ENCODE data around the gene THADA.
"Not testable (repeated sequence)": the region's sequence is repeated elsewhere in the genome, so short reads cannot be mapped to it uniquely, and the experiment has no call there.

The THADA gene

DNA sequence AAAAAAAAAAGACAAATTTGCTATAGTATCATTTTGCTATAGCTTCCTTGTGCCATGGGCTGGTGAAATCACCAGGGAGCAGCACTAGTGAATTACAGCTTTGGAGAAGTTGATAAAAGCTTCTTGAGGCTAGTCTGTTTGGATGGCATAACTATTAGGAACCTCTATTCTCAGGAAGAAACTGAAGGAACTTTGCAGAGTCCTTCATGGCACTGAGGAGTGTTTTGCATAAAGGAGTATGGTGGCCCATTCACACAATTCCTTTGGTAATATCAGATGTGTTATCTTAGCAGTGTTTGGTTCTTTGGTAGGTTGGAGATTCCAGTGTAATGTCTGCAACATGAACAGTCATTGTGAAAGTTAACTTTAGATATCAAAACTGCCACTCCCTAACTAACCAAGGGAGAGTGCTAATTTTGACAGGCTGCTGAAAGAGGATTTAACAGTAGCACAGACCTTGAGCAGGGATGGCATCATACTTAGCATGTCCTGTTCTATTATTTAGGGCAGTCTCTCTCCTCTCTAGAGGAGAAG, 292.8 kb downstream of the THADA start:
- DNase-seq (ENCODE audit: low read depth in 2 of 2) = no peak

- no peak for DNase-seq (ENCODE audit: low read depth in 2 of 2)
These were observed 293.5 kb downstream of the THADA start for GRCh38 chr2:43302182-43302960.

- DNase-seq (ENCODE audit: low read depth in 2 of 2) = no peak
These were observed 294.9 kb downstream of the THADA start for GRCh38 chr2:43300781-43301583.

GRCh38 chr2:43300222-43300621, 295.6 kb downstream of the THADA start:
- no peak for DNase-seq (ENCODE audit: low read depth in 2 of 2)

DNA sequence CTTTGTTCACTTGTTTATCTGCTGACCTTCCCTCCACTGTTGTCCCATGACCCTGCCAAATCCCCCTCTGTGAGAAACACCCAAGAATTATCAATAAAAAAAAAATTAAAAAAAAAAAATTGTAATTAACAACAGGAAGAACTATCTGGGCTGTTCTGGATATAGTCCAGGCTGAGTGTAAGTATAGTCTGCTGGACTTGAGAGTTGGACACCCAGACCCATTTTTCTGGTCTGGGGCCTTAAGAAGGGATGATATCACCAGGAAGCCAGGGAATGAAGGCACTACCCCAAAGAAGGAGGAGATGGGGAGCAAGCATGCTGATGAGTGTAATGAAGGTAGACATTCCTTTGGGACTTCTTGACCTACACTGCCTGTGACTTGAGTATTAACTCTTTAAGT, 297.3 kb downstream of the THADA start:
- DNase-seq (ENCODE audit: low read depth in 2 of 2) = no peak

GRCh38 chr2:43297740-43298139, 298.1 kb downstream of the THADA start:
- not testable (repeated sequence) for DNase-seq (ENCODE audit: low read depth in 2 of 2)

- DNase-seq (ENCODE audit: low read depth in 2 of 2) = no peak
These were observed 300.8 kb downstream of the THADA start for GRCh38 chr2:43294973-43295603.

GRCh38 chr2:43293744-43294695, 301.8 kb downstream of the THADA start:
- peak in 1 of 2 donors; percentile 15 for DNase-seq (ENCODE audit: low read depth in 2 of 2)

GRCh38 chr2:43292851-43293743, 302.7 kb downstream of the THADA start:
- no peak for DNase-seq (ENCODE audit: low read depth in 2 of 2)

GRCh38 chr2:43292297-43292696, 303.5 kb downstream of the THADA start:
- no peak for DNase-seq (ENCODE audit: low read depth in 2 of 2)

- DNase-seq (ENCODE audit: low read depth in 2 of 2) = no peak
These were observed 306.5 kb downstream of the THADA start for GRCh38 chr2:43289331-43289730.

- no peak for DNase-seq (ENCODE audit: low read depth in 2 of 2)
These were observed 307.2 kb downstream of the THADA start for GRCh38 chr2:43288417-43289305.

DNA sequence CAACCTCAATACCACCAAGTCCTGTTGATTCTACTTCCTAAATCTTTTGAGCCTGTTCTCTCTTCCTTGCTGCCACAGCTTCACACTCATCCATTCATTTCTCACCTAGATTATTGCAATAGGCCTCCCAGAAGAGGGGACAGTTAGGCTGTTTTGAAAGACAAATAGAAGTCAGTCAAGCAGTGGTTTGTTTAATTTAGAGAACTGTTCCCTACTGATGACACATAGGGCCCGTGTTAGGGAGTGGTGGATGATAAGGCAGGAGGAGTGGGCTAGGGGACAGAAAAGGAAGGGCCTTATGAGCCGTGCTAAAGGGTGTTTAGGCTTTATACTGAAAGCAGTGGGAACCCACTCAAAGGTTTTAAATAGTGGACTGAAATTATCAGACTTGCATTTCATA, 309.9 kb downstream of the THADA start:
- DNase-seq (ENCODE audit: low read depth in 2 of 2) = no peak

DNA sequence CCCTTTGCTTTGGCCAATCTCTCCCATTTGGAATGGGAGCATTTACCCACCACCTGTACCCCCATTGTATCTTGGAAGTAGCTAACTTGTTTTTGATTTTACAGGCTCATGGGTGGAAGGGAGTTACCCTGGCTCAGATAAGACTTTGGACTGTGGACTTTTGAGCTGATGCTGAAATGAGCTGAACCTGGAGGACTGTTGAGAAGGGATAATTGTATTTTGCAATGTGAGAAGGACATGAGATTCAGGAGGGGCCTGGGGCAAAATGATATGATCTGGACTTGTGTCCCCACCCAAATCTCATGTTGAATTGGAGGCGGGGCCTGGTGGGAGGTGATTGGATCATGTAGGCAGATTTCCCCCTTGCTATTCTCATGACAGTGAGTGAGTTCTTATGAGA, 310.9 kb downstream of the THADA start:
- DNase-seq (ENCODE audit: low read depth in 2 of 2) = no peak

- not testable (repeated sequence) for DNase-seq (ENCODE audit: low read depth in 2 of 2)
These were observed 311.5 kb downstream of the THADA start for GRCh38 chr2:43284347-43284746.

DNA sequence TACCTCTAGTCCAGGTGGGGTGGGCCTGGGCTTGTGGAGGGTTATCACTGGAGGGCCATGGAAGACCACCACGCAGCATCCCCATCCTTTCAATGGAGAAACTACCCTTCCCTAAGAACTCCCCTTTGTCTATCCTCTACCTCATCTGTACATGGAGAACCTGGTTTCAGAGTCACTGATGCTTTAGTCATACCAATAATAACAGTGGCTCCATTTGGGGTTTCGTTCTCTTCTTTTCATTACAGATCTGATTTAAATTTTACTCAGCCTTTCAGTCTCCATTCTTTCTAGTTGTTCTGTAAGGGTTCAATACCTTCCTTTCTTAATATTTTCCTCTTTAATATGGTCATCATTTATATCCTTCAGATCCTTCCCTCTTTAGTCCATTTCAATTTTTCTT, 314.8 kb downstream of the THADA start:
- DNase-seq (ENCODE audit: low read depth in 2 of 2) = no peak

GRCh38 chr2:43279317-43279840, 316.5 kb downstream of the THADA start:
- DNase-seq (ENCODE audit: low read depth in 2 of 2) = no peak

GRCh38 chr2:43278564-43279220, 317.1 kb downstream of the THADA start:
- no peak for DNase-seq (ENCODE audit: low read depth in 2 of 2)

Data from stimulated activated CD4-positive, alpha-beta T cell treated with anti-CD3 and anti-CD28 coated beads, Interleukin-1b, Interleukin-23, amount 100 ng/mL, for 4 hours (primary cell).